ENCODE data around the gene USP6.
"Not testable (repeated sequence)": the region's sequence is repeated elsewhere in the genome, so short reads cannot be mapped to it uniquely, and the experiment has no call there.

Gene USP6

GRCh38 chr17:5127910-5128309, 12.1 kb downstream of the USP6 start:
- no peak overlapping the region for H2AK5ac ChIP-seq (ENCODE audit: low read length)
- no peak overlapping the region for H3K56ac ChIP-seq (ENCODE audit: low read length)
- no peak overlapping the region for H2BK15ac ChIP-seq (replicated peaks; ENCODE audit: low read depth)
- no peaks in the 10 kb centered on the region for H3K36me3 ChIP-seq (ENCODE audit: control insufficient read depth, insufficient read depth, low read length)
- no peaks in the 10 kb centered on the region for H3K27me3 ChIP-seq (ENCODE audit: insufficient read depth, low read length, poor library complexity)
- no peak overlapping the region for H3K4ac ChIP-seq (ENCODE audit: low read depth, low read length)
- H4K8ac ChIP-seq (ENCODE audit: low read depth, low read length) = no peak overlapping the region
- H2BK5ac ChIP-seq (ENCODE audit: low read length) = no peak overlapping the region
- no peak overlapping the region for H4K5ac ChIP-seq (ENCODE audit: low read length)
- WGBS (ENCODE audit: extremely low coverage, insufficient coverage, low lambda C conversion rate) = no CpG with 5 or more reads among the region's 4 CpGs
- no peaks in the 10 kb centered on the region for H3K4me1 ChIP-seq (ENCODE audit: control insufficient read depth, low read depth, low read length)
- H3K27ac ChIP-seq (ENCODE audit: low read depth, low read length) = no peak overlapping the region
- no peak overlapping the region for H3K4me2 ChIP-seq (ENCODE audit: low read length)
- DNase-seq = no peak
- H3K18ac ChIP-seq (ENCODE audit: low read length) = no peak overlapping the region
- H2BK120ac ChIP-seq (ENCODE audit: low read depth, low read length) = no peak overlapping the region
- H3K23ac ChIP-seq (ENCODE audit: low read length) = no peak overlapping the region
- H3K79me2 ChIP-seq (ENCODE audit: control insufficient read depth, insufficient read depth, low read length) = no peaks in the 10 kb centered on the region
- H3K79me1 ChIP-seq (ENCODE audit: low read length) = no peaks in the 10 kb centered on the region
- no peak overlapping the region for H3K4me3 ChIP-seq (ENCODE audit: low read length)
- no peak overlapping the region for H3K9ac ChIP-seq (ENCODE audit: low read length)

- not testable (repeated sequence) for DNase-seq; H3K79me2 ChIP-seq (ENCODE audit: control insufficient read depth, insufficient read depth, low read length); H3K79me1 ChIP-seq (ENCODE audit: low read length); H3K9ac ChIP-seq (ENCODE audit: low read length); H2BK15ac ChIP-seq (replicated peaks; ENCODE audit: low read depth); H4K5ac ChIP-seq (ENCODE audit: low read length); H3K56ac ChIP-seq (ENCODE audit: low read length); H3K27ac ChIP-seq (ENCODE audit: low read depth, low read length); H2AK5ac ChIP-seq (ENCODE audit: low read length); H2BK120ac ChIP-seq (ENCODE audit: low read depth, low read length); H3K4ac ChIP-seq (ENCODE audit: low read depth, low read length); H3K27me3 ChIP-seq (ENCODE audit: insufficient read depth, low read length, poor library complexity); H3K4me3 ChIP-seq (ENCODE audit: low read length); H3K36me3 ChIP-seq (ENCODE audit: control insufficient read depth, insufficient read depth, low read length); H3K18ac ChIP-seq (ENCODE audit: low read length); H3K23ac ChIP-seq (ENCODE audit: low read length); H4K8ac ChIP-seq (ENCODE audit: low read depth, low read length); H3K4me2 ChIP-seq (ENCODE audit: low read length); H3K4me1 ChIP-seq (ENCODE audit: control insufficient read depth, low read depth, low read length); H2BK5ac ChIP-seq (ENCODE audit: low read length)
- no CpG with 5 or more reads among the region's 8 CpGs for WGBS (ENCODE audit: extremely low coverage, insufficient coverage, low lambda C conversion rate)
These were observed 12.6 kb downstream of the USP6 start for GRCh38 chr17:5128387-5128786.

- no peak overlapping the region for H2BK120ac ChIP-seq (ENCODE audit: low read depth, low read length)
- no peaks in the 10 kb centered on the region for H3K4me1 ChIP-seq (ENCODE audit: control insufficient read depth, low read depth, low read length)
- H2BK15ac ChIP-seq (replicated peaks; ENCODE audit: low read depth) = no peak overlapping the region
- no peak overlapping the region for H3K23ac ChIP-seq (ENCODE audit: low read length)
- WGBS (ENCODE audit: extremely low coverage, insufficient coverage, low lambda C conversion rate) = no CpG with 5 or more reads among the region's 11 CpGs
- no peak overlapping the region for H3K4me3 ChIP-seq (ENCODE audit: low read length)
- no peaks in the 10 kb centered on the region for H3K79me2 ChIP-seq (ENCODE audit: control insufficient read depth, insufficient read depth, low read length)
- no peaks in the 10 kb centered on the region for H3K79me1 ChIP-seq (ENCODE audit: low read length)
- H4K8ac ChIP-seq (ENCODE audit: low read depth, low read length) = no peak overlapping the region
- no peak for DNase-seq
- no peak overlapping the region for H3K27ac ChIP-seq (ENCODE audit: low read depth, low read length)
- no peaks in the 10 kb centered on the region for H3K27me3 ChIP-seq (ENCODE audit: insufficient read depth, low read length, poor library complexity)
- H3K56ac ChIP-seq (ENCODE audit: low read length) = no peak overlapping the region
- H3K36me3 ChIP-seq (ENCODE audit: control insufficient read depth, insufficient read depth, low read length) = no peaks in the 10 kb centered on the region
- H3K4me2 ChIP-seq (ENCODE audit: low read length) = no peak overlapping the region
- H3K18ac ChIP-seq (ENCODE audit: low read length) = no peak overlapping the region
- H4K5ac ChIP-seq (ENCODE audit: low read length) = no peak overlapping the region
- no peak overlapping the region for H3K4ac ChIP-seq (ENCODE audit: low read depth, low read length)
- no peak overlapping the region for H2AK5ac ChIP-seq (ENCODE audit: low read length)
- no peak overlapping the region for H2BK5ac ChIP-seq (ENCODE audit: low read length)
- H3K9ac ChIP-seq (ENCODE audit: low read length) = no peak overlapping the region
These were observed 13.2 kb downstream of the USP6 start for GRCh38 chr17:5128905-5129535.

GRCh38 chr17:5129770-5130169, 13.9 kb downstream of the USP6 start:
- no CpG with 5 or more reads among the region's 8 CpGs for WGBS (ENCODE audit: extremely low coverage, insufficient coverage, low lambda C conversion rate)
- not testable (repeated sequence) for H2AK5ac ChIP-seq (ENCODE audit: low read length); H3K27ac ChIP-seq (ENCODE audit: low read depth, low read length); H3K4me3 ChIP-seq (ENCODE audit: low read length); H3K79me2 ChIP-seq (ENCODE audit: control insufficient read depth, insufficient read depth, low read length); H3K36me3 ChIP-seq (ENCODE audit: control insufficient read depth, insufficient read depth, low read length); H2BK5ac ChIP-seq (ENCODE audit: low read length); H3K18ac ChIP-seq (ENCODE audit: low read length); H4K8ac ChIP-seq (ENCODE audit: low read depth, low read length); H3K4me2 ChIP-seq (ENCODE audit: low read length); H3K27me3 ChIP-seq (ENCODE audit: insufficient read depth, low read length, poor library complexity); H3K56ac ChIP-seq (ENCODE audit: low read length); H3K4ac ChIP-seq (ENCODE audit: low read depth, low read length); H3K23ac ChIP-seq (ENCODE audit: low read length); H2BK15ac ChIP-seq (replicated peaks; ENCODE audit: low read depth); H4K5ac ChIP-seq (ENCODE audit: low read length); H3K4me1 ChIP-seq (ENCODE audit: control insufficient read depth, low read depth, low read length); DNase-seq; H2BK120ac ChIP-seq (ENCODE audit: low read depth, low read length); H3K9ac ChIP-seq (ENCODE audit: low read length); H3K79me1 ChIP-seq (ENCODE audit: low read length)

- not testable (repeated sequence) for H3K18ac ChIP-seq (ENCODE audit: low read length); H3K56ac ChIP-seq (ENCODE audit: low read length); H3K4me2 ChIP-seq (ENCODE audit: low read length); H3K9ac ChIP-seq (ENCODE audit: low read length); H3K4me1 ChIP-seq (ENCODE audit: control insufficient read depth, low read depth, low read length); H4K8ac ChIP-seq (ENCODE audit: low read depth, low read length); H3K79me1 ChIP-seq (ENCODE audit: low read length); H3K79me2 ChIP-seq (ENCODE audit: control insufficient read depth, insufficient read depth, low read length); H2AK5ac ChIP-seq (ENCODE audit: low read length); H2BK120ac ChIP-seq (ENCODE audit: low read depth, low read length); DNase-seq; H3K27me3 ChIP-seq (ENCODE audit: insufficient read depth, low read length, poor library complexity); H3K27ac ChIP-seq (ENCODE audit: low read depth, low read length); H3K36me3 ChIP-seq (ENCODE audit: control insufficient read depth, insufficient read depth, low read length); H4K5ac ChIP-seq (ENCODE audit: low read length); H2BK15ac ChIP-seq (replicated peaks; ENCODE audit: low read depth); H3K4ac ChIP-seq (ENCODE audit: low read depth, low read length); H2BK5ac ChIP-seq (ENCODE audit: low read length); H3K4me3 ChIP-seq (ENCODE audit: low read length); H3K23ac ChIP-seq (ENCODE audit: low read length)
- no CpG with 5 or more reads among the region's 10 CpGs for WGBS (ENCODE audit: extremely low coverage, insufficient coverage, low lambda C conversion rate)
These were observed 14.4 kb downstream of the USP6 start for GRCh38 chr17:5130261-5130660.

- H3K4ac ChIP-seq (ENCODE audit: low read depth, low read length); H4K8ac ChIP-seq (ENCODE audit: low read depth, low read length); H3K4me3 ChIP-seq (ENCODE audit: low read length); H3K56ac ChIP-seq (ENCODE audit: low read length); H4K5ac ChIP-seq (ENCODE audit: low read length); H2BK15ac ChIP-seq (replicated peaks; ENCODE audit: low read depth); H3K27ac ChIP-seq (ENCODE audit: low read depth, low read length); H3K79me2 ChIP-seq (ENCODE audit: control insufficient read depth, insufficient read depth, low read length); H2AK5ac ChIP-seq (ENCODE audit: low read length); H3K36me3 ChIP-seq (ENCODE audit: control insufficient read depth, insufficient read depth, low read length); H3K79me1 ChIP-seq (ENCODE audit: low read length); H3K4me1 ChIP-seq (ENCODE audit: control insufficient read depth, low read depth, low read length); H2BK120ac ChIP-seq (ENCODE audit: low read depth, low read length); H3K23ac ChIP-seq (ENCODE audit: low read length); H3K9ac ChIP-seq (ENCODE audit: low read length); H3K18ac ChIP-seq (ENCODE audit: low read length); H2BK5ac ChIP-seq (ENCODE audit: low read length); H3K4me2 ChIP-seq (ENCODE audit: low read length); H3K27me3 ChIP-seq (ENCODE audit: insufficient read depth, low read length, poor library complexity); DNase-seq: not testable (repeated sequence)
- WGBS (ENCODE audit: extremely low coverage, insufficient coverage, low lambda C conversion rate) = no CpG with 5 or more reads among the region's 5 CpGs
These were observed 14.9 kb downstream of the USP6 start for GRCh38 chr17:5130687-5131086.

All from mesendoderm (in vitro differentiated cells).